ENCODE measurements around the gene TRAPPC11.

TRAPPC11 gene

DNA sequence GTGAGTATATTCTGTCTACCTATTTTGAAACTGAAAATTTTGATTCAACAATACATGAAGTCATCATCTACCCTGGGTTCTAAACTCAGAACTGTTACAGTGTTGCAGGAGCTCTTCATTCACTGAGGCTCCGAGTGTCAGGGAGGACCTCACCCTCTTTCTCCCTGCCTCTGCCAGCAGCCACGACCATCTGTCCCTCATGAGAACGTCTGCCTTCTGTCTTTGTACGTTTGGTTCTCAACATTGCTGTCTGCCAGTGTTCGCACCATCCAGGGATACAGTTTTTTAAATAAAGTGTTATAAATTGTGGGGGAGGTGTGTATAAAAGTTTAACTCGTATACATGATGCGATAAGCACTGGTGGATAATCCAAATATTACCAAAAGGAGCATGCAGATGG lies 55.5 kb downstream of the TRAPPC11 start:
- no CpG with 5 or more reads among the region's 7 CpGs for WGBS, 2 donors (ENCODE audit: extremely low coverage in 2 of 2, insufficient read length in 2 of 2, insufficient replicate concordance in 1 of 2)
- Histone ChIP-seq H3K4ac (ENCODE audit: low read length) (no peak overlapping the region), H2BK12ac (ENCODE audit: low read length) (no peak overlapping the region), H3K14ac (ENCODE audit: low read length) (no peak overlapping the region), H3K23ac (ENCODE audit: low read depth, low read length, poor library complexity) (no peak overlapping the region), H3K18ac (ENCODE audit: low read length) (no peak overlapping the region), H4K91ac (ENCODE audit: low read depth, low read length, poor library complexity) (no peak overlapping the region), H3K9me3 (replicated peaks in 1 of 2; ENCODE audit: control insufficient read depth in 2 of 2, insufficient read depth in 1 of 2, low read depth in 1 of 2, low read length in 2 of 2) (no peaks in the 10 kb centered on the region), H3K79me1 (ENCODE audit: low read depth, low read length) (no peaks in the 10 kb centered on the region), H2AK5ac (ENCODE audit: low read depth, low read length) (no peak overlapping the region), H3K9ac (ENCODE audit: low read depth, low read length, poor library complexity) (no peak overlapping the region), H3K4me2 (ENCODE audit: insufficient read depth, low read length, poor library complexity, severe bottlenecking) (no peak overlapping the region), H2AFZ (ENCODE audit: low read length) (no peak overlapping the region), H3K4me3 (ENCODE audit: low read length in 2 of 2) (no peak overlapping the region), H3K4me1 (ENCODE audit: control insufficient read depth in 2 of 2, insufficient read depth in 1 of 2, low read depth in 1 of 2, low read length in 2 of 2) (no peaks in the 10 kb centered on the region), H2BK15ac (ENCODE audit: low read length) (no peak overlapping the region), H2BK120ac (ENCODE audit: low read depth, low read length) (no peak overlapping the region), H4K8ac (ENCODE audit: low read depth, low read length) (no peak overlapping the region), H3K27ac (replicated peaks; ENCODE audit: low read length) (no peak overlapping the region), H3K27me3 (ENCODE audit: control insufficient read depth in 3 of 3, insufficient read depth in 3 of 3, low read depth in 1 of 3, low read length in 3 of 3) (no peaks in the 10 kb centered on the region), H3K36me3 (replicated peaks in 1 of 2; ENCODE audit: control insufficient read depth in 2 of 2, insufficient read depth in 2 of 2, low read length in 2 of 2) (peaks cover 10 to 46% of the 10 kb centered on the region in 2 donors), H2BK5ac (ENCODE audit: low read length) (no peak overlapping the region)
- DNase-seq (ENCODE audit: low spot score) = no peak

DNA sequence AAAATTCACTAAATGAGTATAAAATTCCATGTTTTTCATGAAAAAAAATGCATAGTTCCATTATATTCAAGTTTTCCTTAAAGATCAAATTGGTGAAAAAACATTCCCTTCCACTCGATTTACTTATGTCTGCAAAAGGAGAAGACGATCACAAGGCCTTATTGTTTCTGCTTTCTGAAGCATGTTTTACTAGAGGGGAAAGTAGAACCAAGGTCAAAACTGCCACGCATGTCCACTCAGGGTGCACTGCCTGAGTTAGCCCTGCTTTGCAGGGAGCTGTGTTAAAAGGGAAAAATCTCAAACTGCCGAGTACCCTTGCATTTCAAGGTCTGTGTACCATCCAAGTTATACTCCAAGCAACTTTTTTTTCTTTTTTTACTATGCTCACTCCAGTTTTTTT lies 57.2 kb downstream of the TRAPPC11 start:
- no peak overlapping the region for H3K4me3 ChIP-seq (ENCODE audit: low read length in 2 of 2)
- no peak overlapping the region for H3K23ac ChIP-seq (ENCODE audit: low read depth, low read length, poor library complexity)
- H3K4me2 ChIP-seq (ENCODE audit: insufficient read depth, low read length, poor library complexity, severe bottlenecking) = no peak overlapping the region
- no peak overlapping the region for H3K18ac ChIP-seq (ENCODE audit: low read length)
- no peaks in the 10 kb centered on the region for H3K4me1 ChIP-seq (ENCODE audit: control insufficient read depth in 2 of 2, insufficient read depth in 1 of 2, low read depth in 1 of 2, low read length in 2 of 2)
- no peak overlapping the region for H2BK15ac ChIP-seq (ENCODE audit: low read length)
- no peak overlapping the region for H4K8ac ChIP-seq (ENCODE audit: low read depth, low read length)
- H4K91ac ChIP-seq (ENCODE audit: low read depth, low read length, poor library complexity) = no peak overlapping the region
- H2BK5ac ChIP-seq (ENCODE audit: low read length) = no peak overlapping the region
- no peak overlapping the region for H2AK5ac ChIP-seq (ENCODE audit: low read depth, low read length)
- no peaks in the 10 kb centered on the region for H3K27me3 ChIP-seq (ENCODE audit: control insufficient read depth in 3 of 3, insufficient read depth in 3 of 3, low read depth in 1 of 3, low read length in 3 of 3)
- no peak overlapping the region for H2BK120ac ChIP-seq (ENCODE audit: low read depth, low read length)
- H3K4ac ChIP-seq (ENCODE audit: low read length) = no peak overlapping the region
- H3K36me3 ChIP-seq (replicated peaks in 1 of 2; ENCODE audit: control insufficient read depth in 2 of 2, insufficient read depth in 2 of 2, low read length in 2 of 2) = peaks cover 7 to 34% of the 10 kb centered on the region in 2 donors
- H3K14ac ChIP-seq (ENCODE audit: low read length) = no peak overlapping the region
- H3K79me1 ChIP-seq (ENCODE audit: low read depth, low read length) = no peaks in the 10 kb centered on the region
- no peak overlapping the region for H2BK12ac ChIP-seq (ENCODE audit: low read length)
- no peak overlapping the region for H2AFZ ChIP-seq (ENCODE audit: low read length)
- H3K9me3 ChIP-seq (replicated peaks in 1 of 2; ENCODE audit: control insufficient read depth in 2 of 2, insufficient read depth in 1 of 2, low read depth in 1 of 2, low read length in 2 of 2) = no peaks in the 10 kb centered on the region
- no peak overlapping the region for H3K9ac ChIP-seq (ENCODE audit: low read depth, low read length, poor library complexity)
- no peak overlapping the region for H3K27ac ChIP-seq (replicated peaks; ENCODE audit: low read length)
- no peak for DNase-seq (ENCODE audit: low spot score)
- WGBS, 2 donors (ENCODE audit: extremely low coverage in 2 of 2, insufficient read length in 2 of 2, insufficient replicate concordance in 1 of 2) = no CpG with 5 or more reads among the region's 4 CpGs

DNA sequence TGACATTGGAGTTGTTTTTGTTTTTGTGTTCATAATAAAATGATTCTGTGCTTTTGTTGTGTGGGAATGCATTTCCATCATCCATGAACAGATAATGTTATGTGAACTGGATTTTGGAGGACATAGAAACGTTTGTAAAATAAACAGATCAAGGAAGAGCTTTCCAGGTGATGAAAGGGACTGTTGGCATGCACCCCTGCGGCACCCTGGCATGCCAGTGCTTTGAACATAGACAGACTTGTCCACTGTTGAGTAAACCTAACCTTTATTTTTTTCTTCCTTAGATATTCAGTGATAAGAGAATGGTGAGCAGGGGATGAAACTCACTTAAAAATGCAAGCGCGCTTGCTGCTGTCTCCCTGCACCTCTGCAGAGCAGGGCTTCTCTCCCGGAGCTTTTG lies 59.8 kb downstream of the TRAPPC11 start:
- Histone ChIP-seq H3K36me3 (replicated peaks in 1 of 2; ENCODE audit: control insufficient read depth in 2 of 2, insufficient read depth in 2 of 2, low read length in 2 of 2) (peaks cover 0 to 8% of the 10 kb centered on the region in 2 donors), H4K8ac (ENCODE audit: low read depth, low read length) (no peak overlapping the region), H3K4me3 (ENCODE audit: low read length in 2 of 2) (no peak overlapping the region), H3K9me3 (replicated peaks in 1 of 2; ENCODE audit: control insufficient read depth in 2 of 2, insufficient read depth in 1 of 2, low read depth in 1 of 2, low read length in 2 of 2) (no peaks in the 10 kb centered on the region), H2BK5ac (ENCODE audit: low read length) (no peak overlapping the region), H3K4me2 (ENCODE audit: insufficient read depth, low read length, poor library complexity, severe bottlenecking) (no peak overlapping the region), H2BK12ac (ENCODE audit: low read length) (no peak overlapping the region), H2BK120ac (ENCODE audit: low read depth, low read length) (no peak overlapping the region), H3K4ac (ENCODE audit: low read length) (no peak overlapping the region), H3K23ac (ENCODE audit: low read depth, low read length, poor library complexity) (no peak overlapping the region), H3K4me1 (ENCODE audit: control insufficient read depth in 2 of 2, insufficient read depth in 1 of 2, low read depth in 1 of 2, low read length in 2 of 2) (peaks cover 3 to 4% of the 10 kb centered on the region in 2 donors), H3K18ac (ENCODE audit: low read length) (no peak overlapping the region), H2AK5ac (ENCODE audit: low read depth, low read length) (no peak overlapping the region), H3K9ac (ENCODE audit: low read depth, low read length, poor library complexity) (no peak overlapping the region), H3K79me1 (ENCODE audit: low read depth, low read length) (no peaks in the 10 kb centered on the region), H4K91ac (ENCODE audit: low read depth, low read length, poor library complexity) (no peak overlapping the region), H2BK15ac (ENCODE audit: low read length) (no peak overlapping the region), H2AFZ (ENCODE audit: low read length) (no peak overlapping the region), H3K27ac (replicated peaks; ENCODE audit: low read length) (no peak overlapping the region), H3K14ac (ENCODE audit: low read length) (no peak overlapping the region), H3K27me3 (ENCODE audit: control insufficient read depth in 3 of 3, insufficient read depth in 3 of 3, low read depth in 1 of 3, low read length in 3 of 3) (peaks cover 0 to 15% (median 5%) of the 10 kb centered on the region in 3 experiments)
- no peak for DNase-seq (ENCODE audit: low spot score)
- no CpG with 5 or more reads among the region's 5 CpGs for WGBS, 2 donors (ENCODE audit: extremely low coverage in 2 of 2, insufficient read length in 2 of 2, insufficient replicate concordance in 1 of 2)

DNA sequence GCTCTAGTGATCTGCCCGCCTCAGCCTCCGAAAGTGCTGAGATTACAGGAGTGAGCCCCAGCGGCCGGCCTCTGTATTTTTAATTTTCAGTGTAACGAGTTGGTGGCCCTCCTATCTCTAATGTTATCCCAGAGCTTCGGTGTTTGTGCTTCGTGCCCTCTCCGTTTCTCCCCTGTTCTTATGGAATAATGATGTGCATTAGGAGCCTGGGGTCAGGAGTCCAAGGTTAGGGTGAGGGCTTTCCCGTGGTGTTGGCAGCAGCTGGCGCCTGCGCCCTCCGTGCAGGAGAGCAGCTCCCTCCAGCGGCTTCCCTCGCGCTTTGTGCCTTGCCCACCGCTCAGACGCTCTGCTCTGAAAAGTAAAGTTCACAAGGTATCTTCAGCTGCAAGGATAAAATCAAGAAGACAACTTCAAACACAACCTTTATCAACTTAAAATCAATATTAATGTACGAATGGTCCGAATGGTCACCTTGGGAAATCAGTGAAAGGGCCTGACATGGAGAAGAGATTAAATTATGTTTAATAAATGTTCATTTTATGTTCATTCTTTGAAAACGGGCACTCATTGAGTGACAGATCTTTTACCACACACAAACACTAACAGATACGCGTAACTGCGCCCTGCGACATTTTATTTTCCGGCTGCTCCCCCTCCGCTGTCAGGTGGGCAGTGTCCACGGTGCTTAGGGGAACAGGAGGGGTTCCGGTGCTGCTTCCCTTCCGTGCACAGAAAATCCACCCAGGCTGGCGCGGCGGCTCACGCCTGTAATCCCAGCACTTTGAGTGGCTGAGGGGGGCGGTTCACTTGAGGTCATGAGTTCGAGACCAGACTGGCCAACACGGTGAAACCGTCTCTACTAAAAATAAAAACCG lies 62.4 kb downstream of the TRAPPC11 start:
- Histone ChIP-seq H2BK5ac (ENCODE audit: low read length) (no peak overlapping the region), H3K9ac (ENCODE audit: low read depth, low read length, poor library complexity) (no peak overlapping the region), H3K27me3 (ENCODE audit: control insufficient read depth in 3 of 3, insufficient read depth in 3 of 3, low read depth in 1 of 3, low read length in 3 of 3) (peaks cover 2 to 25% (median 5%) of the 10 kb centered on the region in 3 experiments), H3K4me2 (ENCODE audit: insufficient read depth, low read length, poor library complexity, severe bottlenecking) (no peak overlapping the region), H3K14ac (ENCODE audit: low read length) (no peak overlapping the region), H3K23ac (ENCODE audit: low read depth, low read length, poor library complexity) (no peak overlapping the region), H2AFZ (ENCODE audit: low read length) (no peak overlapping the region), H4K8ac (ENCODE audit: low read depth, low read length) (no peak overlapping the region), H3K79me1 (ENCODE audit: low read depth, low read length) (peaks cover 3% of the 10 kb centered on the region), H2BK15ac (ENCODE audit: low read length) (no peak overlapping the region), H4K91ac (ENCODE audit: low read depth, low read length, poor library complexity) (no peak overlapping the region), H2BK120ac (ENCODE audit: low read depth, low read length) (no peak overlapping the region), H3K27ac (replicated peaks; ENCODE audit: low read length) (no peak overlapping the region), H3K9me3 (replicated peaks in 1 of 2; ENCODE audit: control insufficient read depth in 2 of 2, insufficient read depth in 1 of 2, low read depth in 1 of 2, low read length in 2 of 2) (no peaks in the 10 kb centered on the region), H3K18ac (ENCODE audit: low read length) (no peak overlapping the region), H3K4me3 (ENCODE audit: low read length in 2 of 2) (no peak overlapping the region), H2BK12ac (ENCODE audit: low read length) (no peak overlapping the region), H3K36me3 (replicated peaks in 1 of 2; ENCODE audit: control insufficient read depth in 2 of 2, insufficient read depth in 2 of 2, low read length in 2 of 2) (no peaks in the 10 kb centered on the region), H2AK5ac (ENCODE audit: low read depth, low read length) (peak overlapping the region; percentile 37), H3K4ac (ENCODE audit: low read length) (no peak overlapping the region), H3K4me1 (ENCODE audit: control insufficient read depth in 2 of 2, insufficient read depth in 1 of 2, low read depth in 1 of 2, low read length in 2 of 2) (peaks cover 3 to 4% of the 10 kb centered on the region in 2 donors)
- no CpG with 5 or more reads among the region's 38 CpGs for WGBS, 2 donors (ENCODE audit: extremely low coverage in 2 of 2, insufficient read length in 2 of 2, insufficient replicate concordance in 1 of 2)
- no peak for DNase-seq (ENCODE audit: low spot score)

Measured in neuronal stem cell (in vitro differentiated cells).